HG03280 (cell line): ENCODE data around the gene IFNB1.

Experiments used
- ATAC-seq: cut with Tn5 transposase; IDR thresholded peaks from one replicate; pipeline ENCODE4 v1.9.1; 2021; ENCODE audit warnings: mild to moderate bottlenecking, moderate library complexity; ENCODE audit not compliant: unreplicated experiment

Gene IFNB1

GRCh38 chr9:21077781-21078180, at the start of gene IFNB1:
Gene IFNB1 (minus strand): TSS chr9:21077942. CDS start chr9:21077869, 73 bp downstream.
- no peak for ATAC-seq

DNA sequence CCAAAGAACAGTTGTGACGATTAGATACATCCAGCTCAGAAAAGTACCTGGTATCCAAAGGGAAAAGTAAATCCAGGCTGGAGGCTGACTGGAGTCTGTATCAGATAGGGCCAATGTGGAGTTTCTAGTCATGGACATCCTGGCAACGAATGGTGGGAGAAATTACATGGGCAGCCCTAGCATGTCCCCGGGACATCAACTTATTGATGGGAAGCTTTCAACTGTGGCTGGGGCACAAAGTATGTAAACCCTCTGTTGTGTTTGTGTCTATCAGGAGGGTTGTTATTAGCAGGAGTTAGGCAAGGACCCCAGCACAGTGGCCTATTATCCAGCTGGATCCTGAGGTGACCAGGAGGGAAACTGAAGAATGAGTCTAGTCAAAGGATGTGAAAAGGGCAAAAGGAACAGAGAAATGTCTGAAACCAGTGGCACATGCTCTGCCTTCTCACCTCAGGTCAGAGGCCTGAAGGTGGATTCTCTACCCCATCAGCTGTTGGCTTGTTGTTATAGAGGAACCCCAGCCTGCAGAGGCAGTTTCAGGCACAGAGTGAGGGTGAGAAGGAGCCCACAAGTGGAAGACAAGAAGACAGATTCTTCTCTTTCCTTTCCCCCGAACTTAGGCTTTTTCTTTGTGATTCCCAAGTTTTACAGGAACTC, 44.0 kb upstream of the IFNB1 start:
- ATAC-seq: peak; percentile 96

- ATAC-seq: no peak
Observed at GRCh38 chr9:21121079-21121478, 43.3 kb upstream of the IFNB1 start.

- ATAC-seq: no peak
Observed at GRCh38 chr9:21119093-21119770, 41.5 kb upstream of the IFNB1 start.

- no peak for ATAC-seq
Observed at GRCh38 chr9:21114311-21114710, 36.6 kb upstream of the IFNB1 start.

- ATAC-seq: peak; percentile 91
Observed at GRCh38 chr9:21110708-21111576, 33.2 kb upstream of the IFNB1 start.

DNA sequence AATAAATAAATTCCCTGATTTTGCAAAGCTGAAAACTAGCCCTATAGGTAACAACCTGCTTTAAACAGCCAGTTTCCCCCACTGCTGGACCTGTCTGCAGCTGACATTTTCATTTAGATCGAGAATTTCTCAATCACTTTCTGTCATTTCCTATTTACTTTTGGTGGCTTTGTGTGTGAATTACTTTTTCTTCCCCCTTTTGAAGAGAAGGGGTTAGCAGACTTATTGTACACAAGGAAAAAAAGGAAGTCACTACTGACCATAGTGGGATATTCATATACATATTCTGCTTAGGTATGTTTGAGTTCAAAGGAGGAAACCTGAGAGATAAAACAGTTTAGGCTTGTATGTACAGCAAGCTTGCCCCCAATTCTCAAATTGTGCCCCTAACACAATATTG, 27.0 kb upstream of the IFNB1 start:
- no peak for ATAC-seq

DNA sequence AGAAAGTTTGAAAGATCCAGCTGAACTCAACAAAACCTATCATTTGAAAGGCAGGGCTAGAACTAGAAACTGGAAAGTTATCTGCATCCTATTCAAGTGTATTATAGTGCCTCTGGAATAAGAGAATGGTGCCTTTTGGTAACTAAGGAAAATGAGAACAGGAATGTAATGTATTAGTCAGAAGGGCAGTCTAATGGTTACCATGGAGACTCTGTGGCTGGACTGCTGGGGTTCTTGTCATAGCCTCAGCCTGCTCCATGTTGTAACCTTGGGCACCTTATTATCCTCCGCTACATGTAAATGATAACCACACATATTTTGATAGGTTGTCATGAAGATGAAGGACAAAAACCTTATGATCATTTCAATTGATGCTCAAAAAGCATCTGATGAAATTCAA, 24.6 kb upstream of the IFNB1 start:
- no peak for ATAC-seq

DNA sequence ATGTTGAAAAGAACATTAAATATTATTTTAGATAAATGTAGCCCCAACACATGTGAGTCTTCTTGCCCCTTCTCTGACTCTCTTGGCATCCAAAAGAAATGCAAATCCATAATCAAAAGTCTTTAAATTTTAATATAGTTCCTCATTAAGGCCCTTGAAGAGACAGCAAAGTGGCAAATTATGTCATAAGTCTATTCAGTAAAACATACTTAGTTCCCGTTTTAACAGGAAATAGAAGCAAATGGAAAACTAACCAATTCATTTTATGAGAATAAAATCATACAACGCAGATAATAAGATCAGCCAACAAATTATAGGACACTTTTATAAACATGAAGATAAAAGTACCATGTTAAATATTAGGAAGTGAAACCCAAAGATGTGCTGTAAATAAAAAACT, 20.1 kb upstream of the IFNB1 start:
- ATAC-seq: no peak

- ATAC-seq: no peak
Observed at GRCh38 chr9:21096901-21097255, 19.1 kb upstream of the IFNB1 start.

- ATAC-seq: peak; percentile 85
Observed at GRCh38 chr9:21096172-21096900, 18.6 kb upstream of the IFNB1 start.

DNA sequence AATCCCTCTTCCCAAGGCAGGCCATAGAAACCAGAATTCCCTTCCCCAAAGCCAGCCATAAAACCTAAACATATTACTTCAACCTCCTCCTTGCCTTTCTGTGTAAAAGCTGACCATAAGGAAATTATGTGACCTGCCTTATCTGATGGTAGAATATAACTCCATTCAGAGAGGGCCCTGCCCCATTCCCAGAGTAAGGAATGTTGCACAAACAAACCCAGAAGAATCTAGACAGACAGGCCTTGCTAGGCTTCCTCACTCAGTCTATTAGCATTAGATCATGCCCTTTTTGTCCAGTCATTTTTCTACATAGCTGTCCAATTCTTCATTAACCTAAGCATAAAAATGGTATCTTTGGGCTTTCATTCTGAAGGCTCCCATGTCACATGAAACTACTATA, 17.8 kb upstream of the IFNB1 start:
- ATAC-seq: no peak

- ATAC-seq: no peak
Observed at GRCh38 chr9:21086538-21086937, 8.8 kb upstream of the IFNB1 start.

DNA sequence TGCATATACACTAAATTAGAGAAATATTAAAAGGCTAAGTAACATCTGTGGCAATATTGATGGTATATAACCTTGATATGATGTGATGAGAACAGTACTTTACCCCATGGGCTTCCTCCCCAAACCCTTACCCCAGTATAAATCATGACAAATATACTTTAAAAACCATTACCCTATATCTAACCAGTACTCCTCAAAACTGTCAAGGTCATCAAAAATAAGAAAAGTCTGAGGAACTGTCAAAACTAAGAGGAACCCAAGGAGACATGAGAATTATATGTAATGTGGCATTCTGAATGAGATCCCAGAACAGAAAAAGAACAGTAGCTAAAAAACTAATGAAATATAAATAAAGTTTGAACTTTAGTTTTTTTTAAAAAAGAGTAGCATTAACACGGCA, 7.3 kb upstream of the IFNB1 start:
- ATAC-seq: no peak

GRCh38 chr9:21084242-21084850, 6.6 kb upstream of the IFNB1 start:
- no peak for ATAC-seq

DNA sequence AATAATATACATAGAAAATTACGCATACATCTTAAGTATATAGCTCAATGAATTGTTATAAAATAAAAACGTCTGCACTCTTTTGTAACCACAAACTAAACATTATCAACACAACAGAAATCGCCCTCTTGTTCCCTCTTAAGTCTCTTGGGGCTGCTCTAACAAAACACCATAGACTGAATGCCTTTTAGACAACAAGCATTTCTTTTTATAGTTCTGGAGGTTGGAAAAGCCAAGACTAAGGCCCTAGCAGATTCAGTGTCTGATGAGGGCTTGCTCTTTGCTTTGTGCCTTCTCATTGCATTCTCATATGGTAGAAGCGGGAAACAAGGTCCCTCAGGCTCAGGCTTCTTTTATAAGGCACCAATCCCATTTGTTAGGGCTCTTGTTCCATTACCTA, 4.9 kb upstream of the IFNB1 start:
- no peak for ATAC-seq

GRCh38 chr9:21081999-21082398, 4.3 kb upstream of the IFNB1 start:
- no peak for ATAC-seq

- no peak for ATAC-seq
Observed at GRCh38 chr9:21081451-21081850, 3.7 kb upstream of the IFNB1 start.

GRCh38 chr9:21080793-21081192, 3.1 kb upstream of the IFNB1 start:
- ATAC-seq: no peak

- ATAC-seq: no peak
Observed at GRCh38 chr9:21078702-21079101, 960 bp upstream of the IFNB1 start.

GRCh38 chr9:21075484-21075883, 2.3 kb downstream of the IFNB1 start:
- no peak for ATAC-seq
